B cell (primary cell): Measurements from ENCODE around the gene DPH7.

ENCODE experiments used
- CTCF ChIP-seq: fragments of 200-600 bp; IDR thresholded peaks from one replicate; pipeline ENCODE4 v1.8.0; 2022; ENCODE audit warnings: antibody characterized with exemption, mild to moderate bottlenecking
- EZH2 ChIP-seq: IDR thresholded peaks from 2 replicates; pipeline ENCODE4 v1.6.1; 2012; ENCODE audit warnings: borderline replicate concordance, low read depth, mild to moderate bottlenecking, moderate library complexity, low read length; ENCODE audit not compliant: insufficient read depth, poor library complexity, severe bottlenecking

- TF ChIP-seq EZH2: no peak
- no peak for TF ChIP-seq CTCF
These were observed 33.6 kb downstream of the DPH7 start for GRCh38 chr9:137545123-137545522.
